ENCODE data around the gene COL1A2.

The COL1A2 gene

GRCh38 chr7:94386416-94386815, 8.3 kb upstream of the COL1A2 start:
- DNase-seq = no peak

GRCh38 chr7:94388540-94388939, 6.2 kb upstream of the COL1A2 start:
- no peak for DNase-seq

DNA sequence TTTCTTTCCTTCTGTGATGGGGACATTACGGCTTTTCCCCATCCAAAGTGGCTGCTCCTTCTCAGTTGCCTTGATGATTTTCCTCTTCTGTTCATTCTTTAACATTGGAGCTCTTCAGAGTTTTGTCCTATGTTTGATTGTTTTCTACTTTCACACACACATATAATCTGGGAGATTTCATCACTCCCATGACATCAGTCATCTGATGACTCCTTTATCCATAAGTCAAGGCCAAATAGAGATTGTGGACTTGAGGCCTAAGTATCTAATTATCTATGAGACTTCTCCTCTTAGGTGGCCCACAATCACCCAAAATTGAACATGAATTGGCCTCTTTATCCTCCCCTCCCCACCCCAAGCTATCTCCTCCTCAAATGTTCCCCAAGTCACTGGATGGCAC, 5.3 kb upstream of the COL1A2 start:
- DNase-seq = no peak

DNA sequence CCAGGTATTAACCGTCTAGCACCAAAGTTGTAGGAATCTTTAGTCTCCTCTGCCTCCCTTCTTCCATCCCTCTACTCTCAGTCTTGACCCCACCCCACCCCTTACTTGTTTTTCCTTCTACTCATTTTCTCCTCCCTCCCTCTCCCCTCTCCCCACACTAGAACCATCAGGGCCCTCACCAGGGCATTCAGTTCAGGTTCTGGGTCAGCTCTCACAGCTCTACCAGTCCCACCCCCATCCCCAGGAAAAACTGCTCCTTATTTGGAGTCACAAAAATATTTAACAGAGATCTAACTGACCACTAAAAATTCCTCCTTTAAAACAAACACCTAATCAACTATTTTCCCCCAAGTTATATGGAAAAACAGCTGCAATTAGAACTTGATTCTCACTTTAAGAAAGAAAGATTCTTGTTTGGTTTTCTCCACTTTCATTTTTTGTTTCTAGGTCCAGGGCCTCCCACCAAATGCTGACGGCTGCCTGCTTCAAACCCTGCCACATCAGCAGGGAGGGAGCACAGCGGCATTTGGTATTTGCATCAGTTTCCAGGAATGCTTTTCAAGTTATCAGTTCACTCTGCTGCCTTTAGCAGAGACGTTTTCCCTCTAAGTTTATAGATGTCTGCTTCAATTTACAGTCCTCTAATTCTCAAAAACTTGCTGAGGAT, 2.8 kb upstream of the COL1A2 start:
- no peak for DNase-seq

- DNase-seq = no peak
Observed at GRCh38 chr7:94392393-94392786, 2.3 kb upstream of the COL1A2 start.

DNA sequence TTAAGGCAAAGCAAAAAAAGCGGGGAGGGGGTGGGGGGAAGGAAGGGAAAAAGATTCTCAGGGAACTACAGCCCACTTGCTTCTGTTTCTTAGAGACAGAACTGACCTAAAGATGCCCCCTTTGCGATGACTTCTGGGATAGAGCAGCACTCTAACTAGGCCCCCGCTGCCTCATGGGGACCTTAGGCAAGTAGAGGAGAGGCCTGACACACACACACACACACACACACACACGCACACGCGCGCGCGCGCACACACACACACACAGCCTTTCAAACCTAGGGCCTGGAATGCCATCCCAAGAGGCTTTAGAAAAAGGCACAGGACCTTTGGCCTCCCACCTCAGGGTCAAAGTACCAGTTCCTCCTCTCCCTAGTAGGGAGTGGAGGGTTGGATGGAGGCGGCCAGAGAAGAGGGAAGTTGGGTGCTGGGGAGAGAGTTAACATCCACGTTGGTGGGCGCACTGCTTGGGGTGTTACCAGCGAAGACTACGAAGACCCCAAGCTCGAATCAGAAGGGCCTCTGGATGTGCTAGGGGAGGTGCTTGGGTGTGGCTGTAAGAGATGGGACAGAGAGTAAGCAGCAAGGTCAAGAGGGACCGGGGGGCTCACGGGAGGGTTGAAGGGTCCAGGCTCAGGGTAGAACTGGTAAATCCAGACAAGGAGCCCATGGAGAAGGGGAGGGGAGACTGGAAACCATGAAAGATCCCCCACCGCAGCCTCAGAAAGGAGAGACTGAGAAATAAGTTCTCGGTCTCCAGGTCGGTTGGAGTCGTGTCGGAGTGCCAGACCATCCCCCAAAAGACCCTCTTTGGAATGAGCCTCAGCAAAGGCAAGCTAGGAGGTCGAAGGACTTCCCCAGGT, 1.2 kb upstream of the COL1A2 start:
- DNase-seq = no peak

DNA sequence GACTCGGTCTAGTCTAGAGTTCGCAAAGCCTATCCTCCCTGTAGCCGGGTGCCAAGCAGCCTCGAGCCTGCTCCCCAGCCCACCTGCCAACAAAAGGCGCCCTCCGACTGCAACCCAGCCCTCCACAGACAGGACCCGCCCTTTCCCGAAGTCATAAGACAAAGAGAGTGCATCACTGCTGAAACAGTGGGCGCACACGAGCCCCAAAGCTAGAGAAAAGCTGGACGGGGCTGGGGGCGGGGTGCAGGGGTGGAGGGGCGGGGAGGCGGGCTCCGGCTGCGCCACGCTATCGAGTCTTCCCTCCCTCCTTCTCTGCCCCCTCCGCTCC, 622 bp upstream of the COL1A2 start:
- no peak for DNase-seq

DNA sequence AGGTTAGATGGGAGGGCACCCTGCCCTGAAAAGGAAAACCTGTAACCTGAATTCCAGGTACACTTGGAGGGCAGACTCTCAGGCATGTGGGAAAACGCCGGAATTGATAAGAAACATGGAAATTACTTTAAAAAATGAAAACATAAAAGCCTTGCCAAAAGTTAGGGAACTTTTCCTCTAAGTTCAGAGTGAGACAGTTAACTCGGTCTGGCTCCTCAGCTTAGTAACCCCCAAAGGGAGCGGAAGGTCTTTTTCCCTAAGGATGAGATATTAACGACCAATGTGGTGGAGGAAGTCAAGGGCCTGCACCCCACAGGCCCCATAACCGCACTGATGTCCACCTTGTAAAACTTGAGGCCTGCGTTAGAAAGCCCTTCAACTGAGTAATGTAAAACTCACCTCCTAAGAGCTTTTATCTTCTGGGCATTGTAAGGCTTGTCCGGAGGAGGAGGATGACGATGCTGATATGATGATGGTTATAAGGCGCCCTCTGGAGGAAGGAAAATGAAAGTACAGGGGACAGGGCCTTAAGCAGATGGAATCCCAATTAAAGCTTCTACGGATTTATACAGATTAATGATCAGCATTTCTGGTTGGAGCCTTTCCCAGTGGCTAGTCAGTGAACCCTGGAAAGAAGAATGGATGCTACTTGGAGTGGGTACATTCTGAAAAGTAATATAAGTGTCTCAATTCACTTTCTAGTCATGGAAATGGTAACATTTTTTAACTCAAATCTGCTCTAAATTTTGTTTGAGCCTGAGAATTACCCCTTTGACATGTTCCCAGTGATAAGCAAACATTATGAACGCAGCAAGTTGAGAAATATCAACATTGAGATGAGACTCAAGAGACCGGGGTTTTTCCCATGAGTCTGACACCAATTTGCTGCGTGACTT, 694 bp downstream of the COL1A2 start:
- DNase-seq = peak; percentile 20

GRCh38 chr7:94396037-94396431, 1.3 kb downstream of the COL1A2 start:
- no peak for DNase-seq

- no peak for DNase-seq
Observed at GRCh38 chr7:94396596-94396995, 1.9 kb downstream of the COL1A2 start.

GRCh38 chr7:94397722-94398121, 3.0 kb downstream of the COL1A2 start:
- DNase-seq = no peak

GRCh38 chr7:94398841-94399240, 4.1 kb downstream of the COL1A2 start:
- no peak for DNase-seq

- no peak for DNase-seq
Observed at GRCh38 chr7:94400022-94400421, 5.3 kb downstream of the COL1A2 start.

DNA sequence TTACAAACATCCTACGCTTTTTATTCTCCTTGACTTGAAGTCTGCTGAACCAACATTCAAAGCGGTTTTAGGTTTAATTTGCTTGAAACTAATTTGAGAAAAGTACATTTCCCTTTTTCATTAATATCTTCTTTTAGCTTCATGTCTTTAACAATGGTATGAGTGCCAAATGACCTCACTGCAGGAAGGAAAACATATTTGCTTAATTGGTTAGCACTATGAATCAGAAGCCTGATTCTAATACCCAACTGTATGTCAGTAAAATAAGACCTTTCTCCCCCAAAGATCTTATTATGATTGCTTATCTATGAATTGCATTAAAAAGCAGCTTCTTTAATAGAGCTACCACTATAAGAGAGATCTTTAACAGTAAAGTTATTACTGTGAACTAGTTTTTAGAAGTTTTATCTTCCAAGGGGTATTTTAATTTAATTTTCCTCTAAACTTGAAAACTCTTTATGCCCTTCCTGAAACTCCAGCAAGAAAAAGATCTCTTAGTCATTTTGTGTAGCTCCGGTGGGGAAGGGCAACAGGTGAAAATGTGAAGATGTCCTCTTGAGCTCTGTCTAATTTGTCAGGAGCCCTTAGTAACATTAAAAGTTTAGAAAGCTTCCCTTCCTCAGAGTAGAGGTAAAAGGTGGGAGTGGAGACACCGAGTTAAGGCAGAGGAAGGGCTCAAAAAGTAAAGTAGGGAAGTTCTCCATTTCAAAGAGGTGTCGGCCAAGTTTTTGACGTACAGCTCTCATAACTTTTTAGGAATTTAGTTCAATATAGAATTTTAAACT, 6.1 kb downstream of the COL1A2 start:
- DNase-seq = no peak

DNA sequence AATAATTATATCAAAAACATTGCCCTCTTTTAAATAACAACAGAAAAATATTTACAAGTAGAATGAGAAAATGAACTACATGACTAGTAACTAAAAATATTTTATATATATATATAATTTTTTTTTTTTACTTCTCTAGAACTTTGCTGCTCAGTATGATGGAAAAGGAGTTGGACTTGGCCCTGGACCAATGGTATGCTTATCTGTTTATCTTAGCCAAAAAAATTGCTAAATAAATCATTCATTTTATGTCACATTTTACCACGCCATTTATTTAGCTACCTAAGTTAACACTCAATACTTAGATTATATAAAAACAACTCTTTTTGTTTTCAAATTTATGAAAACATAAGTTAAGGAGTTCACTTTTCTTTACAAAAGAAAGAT, 6.7 kb downstream of the COL1A2 start:
- DNase-seq = no peak

DNA sequence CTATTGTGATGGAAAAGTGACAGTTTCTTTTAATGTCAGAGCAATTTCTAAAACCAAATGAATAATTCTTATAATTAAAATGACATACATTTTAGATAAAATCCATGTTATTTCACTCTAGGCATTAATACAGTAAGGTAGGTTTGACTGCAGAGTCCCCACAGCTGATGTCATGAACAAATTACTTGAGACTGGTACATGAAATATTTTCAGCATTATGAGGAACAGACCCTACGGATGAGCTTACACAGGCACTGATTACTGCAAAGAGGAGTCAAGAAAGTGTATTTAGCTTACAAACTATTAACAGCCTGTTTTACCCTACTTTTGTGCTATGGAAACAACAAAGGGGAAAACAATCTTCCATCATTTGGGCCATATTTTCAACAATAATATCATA, 8.9 kb downstream of the COL1A2 start:
- DNase-seq = no peak

DNA sequence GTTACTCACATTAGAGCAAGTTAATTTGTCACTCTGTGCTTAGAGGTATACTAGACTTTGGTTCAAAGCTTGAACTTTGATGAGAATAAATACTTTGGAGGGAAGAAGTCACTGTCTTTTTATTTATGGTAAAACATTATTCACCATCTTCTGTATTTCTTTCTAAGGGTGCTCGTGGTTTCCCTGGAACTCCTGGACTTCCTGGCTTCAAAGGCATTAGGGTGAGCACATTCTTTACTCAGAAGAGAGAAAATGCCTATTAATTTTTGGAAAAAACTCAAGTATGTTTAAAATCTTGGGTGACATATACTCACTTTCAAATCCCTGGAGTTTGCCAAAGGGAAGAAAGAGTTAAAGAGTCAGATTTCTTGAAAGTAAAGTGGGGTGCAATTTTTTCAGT, 10.8 kb downstream of the COL1A2 start:
- DNase-seq = no peak

DNA sequence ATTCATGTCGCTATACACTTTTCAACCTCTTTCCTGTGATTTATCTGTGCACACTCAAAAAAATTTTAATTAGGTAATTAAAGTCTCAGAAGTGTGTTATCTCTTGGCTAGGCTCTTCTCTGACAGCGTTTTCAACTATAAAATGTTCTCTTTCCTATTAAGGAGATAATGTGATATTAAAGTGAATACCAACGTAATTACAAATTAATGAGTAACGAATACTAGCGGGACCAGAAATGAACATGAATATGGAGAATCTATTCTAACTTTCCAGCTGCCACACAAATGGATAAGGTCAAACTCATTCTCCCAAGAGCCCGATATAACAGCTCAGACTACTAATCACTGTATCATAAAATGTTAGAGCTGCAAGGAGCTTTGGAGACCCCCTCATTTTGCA, 12.0 kb downstream of the COL1A2 start:
- DNase-seq = no peak

DNA sequence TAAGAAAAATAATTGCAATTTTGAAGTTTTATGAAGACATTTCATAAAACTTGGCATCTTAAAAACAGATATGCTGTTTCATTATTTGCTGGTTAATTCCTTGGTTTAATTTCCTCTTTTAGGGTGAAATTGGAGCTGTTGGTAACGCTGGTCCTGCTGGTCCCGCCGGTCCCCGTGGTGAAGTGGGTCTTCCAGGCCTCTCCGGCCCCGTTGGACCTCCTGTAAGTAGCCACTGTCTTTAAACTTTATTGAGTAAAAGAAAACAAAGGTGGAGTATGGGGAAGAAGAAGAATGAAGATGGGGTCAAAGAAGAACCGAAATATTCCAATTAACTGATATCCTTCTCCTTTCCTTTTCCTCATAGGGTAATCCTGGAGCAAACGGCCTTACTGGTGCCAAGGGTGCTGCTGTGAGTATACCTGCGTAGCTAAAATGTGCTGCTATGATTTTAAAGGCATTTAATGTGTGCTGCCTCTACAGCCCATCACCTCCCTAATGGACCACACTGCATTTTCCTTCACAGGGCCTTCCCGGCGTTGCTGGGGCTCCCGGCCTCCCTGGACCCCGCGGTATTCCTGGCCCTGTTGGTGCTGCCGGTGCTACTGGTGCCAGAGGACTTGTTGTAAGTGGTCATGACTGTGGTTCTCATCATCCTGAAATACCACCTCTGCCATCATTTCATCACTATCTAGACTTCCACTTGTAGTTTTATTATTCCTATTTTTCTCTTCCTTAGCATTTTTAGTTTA, 14.7 kb downstream of the COL1A2 start:
- no peak for DNase-seq

- DNase-seq = no peak
Observed at GRCh38 chr7:94410413-94411187, 15.9 kb downstream of the COL1A2 start.

GRCh38 chr7:94411188-94411466, 16.4 kb downstream of the COL1A2 start:
- no peak for DNase-seq
